ENCODE measurements around the gene PPM1H.

PPM1H gene

DNA sequence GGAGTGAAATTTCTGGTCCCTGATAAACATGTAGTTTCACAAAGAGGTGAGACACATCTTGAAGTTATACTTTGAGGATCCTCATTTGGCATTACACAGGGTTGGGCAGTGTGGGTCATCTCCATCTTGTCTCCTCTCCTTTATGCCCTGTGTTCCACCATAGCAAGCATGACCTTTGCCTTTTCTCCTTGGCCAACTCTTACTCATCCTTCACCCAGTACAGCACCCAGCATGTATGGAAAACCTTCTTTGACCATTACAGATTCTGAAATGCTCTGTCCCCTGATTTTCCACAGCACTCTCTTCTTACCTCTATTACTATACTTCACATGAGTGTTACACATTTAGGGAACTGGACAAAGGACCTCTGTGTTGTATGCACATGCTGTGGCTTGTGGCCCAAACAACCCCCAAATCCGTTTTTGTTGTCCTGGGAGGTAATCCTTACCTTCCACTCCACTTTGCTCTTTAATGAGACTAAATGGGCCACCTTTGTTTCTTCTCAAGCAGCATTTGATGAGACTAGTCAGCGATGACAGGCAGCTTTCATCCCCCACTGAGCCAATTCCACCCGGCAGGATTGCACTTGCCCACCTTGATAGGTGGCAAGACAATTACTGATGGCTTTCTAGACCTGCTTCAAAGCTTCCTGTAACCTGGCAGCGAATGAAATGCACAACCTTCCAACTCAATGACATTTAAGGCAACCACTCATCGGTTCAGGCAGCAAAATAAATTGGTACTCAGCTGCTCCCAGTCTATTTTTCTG lies 304.8 kb downstream of the PPM1H start:
- peak; percentile 20 for FAIRE-seq
- no peak for DNase-seq (ENCODE audit: insufficient read length, low spot score)

GRCh38 chr12:62629413-62629812 lies 305.5 kb downstream of the PPM1H start:
- FAIRE-seq (no peak), DNase-seq (ENCODE audit: insufficient read length, low spot score) (no peak)

- no peak for FAIRE-seq
Observed at GRCh38 chr12:62627181-62627580, 307.8 kb downstream of the PPM1H start.

GRCh38 chr12:62625228-62625627 lies 309.7 kb downstream of the PPM1H start:
- FAIRE-seq = no peak

More at GRCh38 chr12:62627181-62627580, 307.8 kb downstream of the PPM1H start:
- no peak for DNase-seq (ENCODE audit: insufficient read length, low spot score)

DNA sequence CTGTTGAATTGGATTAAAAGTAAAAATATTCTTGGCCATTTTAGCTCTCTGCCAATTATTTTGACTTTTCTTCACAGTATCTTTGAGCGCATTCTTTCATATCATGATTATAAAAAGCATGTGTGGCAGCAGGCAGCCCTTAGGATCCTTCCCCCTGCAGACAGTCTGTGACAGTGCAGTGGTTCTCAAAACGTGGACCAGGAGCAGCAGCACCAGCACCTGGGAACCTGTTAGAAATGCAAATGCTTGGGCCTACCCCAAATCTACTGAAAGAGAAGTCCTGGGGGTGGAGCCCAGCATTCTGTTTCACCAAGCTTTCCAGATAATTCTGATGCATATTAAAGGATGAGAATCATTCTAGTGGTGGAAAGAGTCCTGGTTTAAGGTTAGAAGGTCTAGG lies 312.8 kb downstream of the PPM1H start:
- DNase-seq (ENCODE audit: insufficient read length, low spot score) = no peak
- no peak for FAIRE-seq

More at GRCh38 chr12:62625228-62625627, 309.7 kb downstream of the PPM1H start:
- no peak for DNase-seq (ENCODE audit: insufficient read length, low spot score)

GRCh38 chr12:62621101-62621638 lies 313.8 kb downstream of the PPM1H start:
- DNase-seq (ENCODE audit: insufficient read length, low spot score) (no peak), FAIRE-seq (no peak)

DNA sequence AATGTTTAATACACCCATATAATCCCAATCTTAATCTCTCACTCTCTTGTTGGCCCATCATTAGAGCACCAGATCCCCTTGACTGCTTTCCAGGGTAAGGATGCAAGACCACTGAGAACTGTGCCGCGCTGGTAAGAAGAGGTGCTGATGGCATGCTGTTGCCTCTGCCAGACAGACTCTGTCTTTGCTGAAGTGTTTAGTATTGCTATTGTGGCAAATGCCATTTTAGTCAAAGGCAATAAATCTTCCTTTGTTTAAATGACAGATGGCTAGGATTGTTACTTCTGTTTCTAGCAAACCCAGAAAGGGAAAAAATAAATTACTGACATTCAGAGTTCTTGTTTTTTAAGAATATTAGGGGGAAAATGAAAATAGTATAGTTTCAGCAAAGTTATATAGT lies 316.0 kb downstream of the PPM1H start:
- no peak for DNase-seq (ENCODE audit: insufficient read length, low spot score)
- FAIRE-seq = no peak

DNA sequence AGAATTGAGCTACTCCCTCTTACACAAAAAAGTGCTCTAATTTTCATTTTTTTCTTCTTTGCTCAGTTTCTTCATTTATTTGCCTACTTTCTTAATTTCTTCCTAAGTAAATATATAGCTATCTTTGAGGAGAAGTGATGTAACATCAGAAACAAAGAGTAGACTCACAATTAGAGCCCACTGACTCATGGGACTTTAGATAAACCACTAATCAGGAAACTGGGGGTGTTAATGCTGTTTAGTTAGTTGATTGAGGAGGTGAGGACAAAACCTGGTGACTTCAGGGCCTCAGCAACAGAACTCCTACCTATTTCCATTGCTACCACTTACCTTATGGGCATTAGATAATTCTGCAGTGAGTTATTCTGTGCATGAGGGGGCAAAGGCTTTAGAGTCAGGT lies 316.6 kb downstream of the PPM1H start:
- DNase-seq (ENCODE audit: insufficient read length, low spot score) = no peak
- FAIRE-seq = no peak

- DNase-seq (ENCODE audit: insufficient read length, low spot score) (no peak), FAIRE-seq (no peak)
Observed at GRCh38 chr12:62613081-62613480, 321.9 kb downstream of the PPM1H start.

DNA sequence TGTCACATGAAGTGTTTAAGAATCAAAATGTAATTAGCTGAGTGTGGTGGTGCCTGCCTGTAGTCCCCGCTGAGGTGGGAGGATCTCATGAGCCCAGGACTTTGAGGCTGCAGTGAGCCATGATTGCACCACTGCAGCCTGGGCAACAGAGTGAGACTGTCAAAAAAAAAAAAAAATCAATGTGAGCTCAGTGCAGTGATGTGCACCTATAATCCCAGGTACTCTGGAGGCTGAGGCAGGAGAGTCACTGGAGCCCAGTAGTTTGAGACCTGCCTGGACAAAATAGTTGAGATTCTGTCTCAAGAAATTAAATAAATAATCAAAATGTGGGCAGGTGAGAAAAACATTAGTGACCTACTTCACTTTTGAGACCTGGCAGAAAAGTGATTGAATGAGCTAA lies 328.3 kb downstream of the PPM1H start:
- no peak for FAIRE-seq
- DNase-seq (ENCODE audit: insufficient read length, low spot score) = no peak

DNA sequence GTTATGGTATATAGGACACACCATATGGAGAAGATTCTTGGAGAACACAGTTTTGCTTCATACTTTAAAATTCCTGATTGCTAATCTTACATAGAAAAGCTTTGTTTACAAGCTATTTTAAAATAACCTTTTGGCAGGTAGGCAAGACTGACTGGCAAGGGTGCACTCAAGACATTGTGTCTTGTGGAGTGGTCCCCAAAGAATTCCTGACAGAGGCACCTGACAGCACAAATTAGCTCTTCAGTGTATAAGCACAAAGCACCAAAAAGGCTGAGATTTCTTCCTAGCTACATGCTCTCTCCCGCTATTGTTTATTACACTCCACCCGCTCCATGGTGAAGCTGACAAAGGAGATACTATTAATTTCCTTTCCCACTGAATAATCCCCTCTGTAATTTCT lies 329.0 kb downstream of the PPM1H start:
- no peak for DNase-seq (ENCODE audit: insufficient read length, low spot score)

GRCh38 chr12:62604871-62605270 lies 330.1 kb downstream of the PPM1H start:
- DNase-seq (ENCODE audit: insufficient read length, low spot score) (peak; percentile 26), FAIRE-seq (no peak)

More for the DNA sequence above, 329.0 kb downstream of the PPM1H start:
- no peak for FAIRE-seq

DNA sequence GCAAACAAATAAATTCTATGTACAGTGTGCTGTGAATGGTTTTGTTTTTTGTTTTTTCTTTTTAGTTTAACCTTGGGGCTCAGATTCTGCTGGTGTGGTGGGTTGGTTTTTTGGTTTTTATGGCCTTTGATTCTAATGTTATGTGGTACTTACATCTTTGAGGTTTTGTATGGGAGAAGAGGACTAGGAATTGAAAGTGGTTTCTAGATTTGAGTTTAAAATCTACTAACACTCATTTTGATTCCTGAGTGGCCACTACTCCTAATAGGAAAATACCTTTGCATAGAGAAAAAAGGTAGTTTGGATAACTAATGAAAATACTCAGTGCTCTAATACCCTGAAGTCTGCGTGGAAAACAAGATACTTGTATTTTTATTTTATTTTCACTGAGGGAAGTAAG lies 330.6 kb downstream of the PPM1H start:
- FAIRE-seq (no peak), DNase-seq (ENCODE audit: insufficient read length, low spot score) (no peak)

- DNase-seq (ENCODE audit: insufficient read length, low spot score) (no peak), FAIRE-seq (no peak)
Observed at GRCh38 chr12:62603811-62604098, 331.2 kb downstream of the PPM1H start.

- DNase-seq (ENCODE audit: insufficient read length, low spot score) = peak; percentile 46
- FAIRE-seq = no peak
Observed at GRCh38 chr12:62603061-62603810, 331.7 kb downstream of the PPM1H start.

GRCh38 chr12:62602255-62603060 lies 332.5 kb downstream of the PPM1H start:
- peak; percentile 75 for DNase-seq (ENCODE audit: insufficient read length, low spot score)
- FAIRE-seq = peak; percentile 42

DNA sequence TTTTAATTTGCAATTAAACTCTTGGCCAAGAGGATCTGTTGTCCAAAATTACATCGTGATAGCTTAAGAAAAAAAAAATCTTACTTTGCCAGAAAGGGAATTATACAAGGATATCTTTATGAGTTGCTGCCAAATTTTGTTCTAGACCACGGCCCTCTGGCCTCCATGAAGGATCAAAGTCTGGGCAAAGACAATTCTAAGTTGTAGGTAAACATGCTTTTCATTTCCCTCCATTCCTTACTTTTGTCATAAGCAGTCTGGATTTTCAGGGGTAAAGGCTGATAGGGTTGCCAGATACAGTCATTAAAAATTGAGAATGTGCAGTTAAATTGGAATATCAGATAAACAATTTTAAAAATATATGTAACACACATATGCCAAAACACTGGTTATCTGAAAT lies 333.2 kb downstream of the PPM1H start:
- FAIRE-seq (no peak), DNase-seq (ENCODE audit: insufficient read length, low spot score) (no peak)

GRCh38 chr12:62599854-62600437 lies 335.0 kb downstream of the PPM1H start:
- no peak for FAIRE-seq
- no peak for DNase-seq (ENCODE audit: insufficient read length, low spot score)

- FAIRE-seq = no peak
- DNase-seq (ENCODE audit: insufficient read length, low spot score) = no peak
Observed at GRCh38 chr12:62598846-62599245, 336.1 kb downstream of the PPM1H start.

GRCh38 chr12:62597253-62597652 lies 337.7 kb downstream of the PPM1H start:
- DNase-seq (ENCODE audit: insufficient read length, low spot score) (no peak), FAIRE-seq (no peak)
